ENCODE measurements around the gene BMP6. TPM values are rescaled to one million over a fixed set of nuclear protein-coding genes. Genes with fewer than 3 reads are reported as not detected.

The BMP6 gene
- total and polyA plus RNA-seq, 2 of the 4 experiments (the other 2 are of a cell fraction), result 0.18 to 0.19 TPM

DNA sequence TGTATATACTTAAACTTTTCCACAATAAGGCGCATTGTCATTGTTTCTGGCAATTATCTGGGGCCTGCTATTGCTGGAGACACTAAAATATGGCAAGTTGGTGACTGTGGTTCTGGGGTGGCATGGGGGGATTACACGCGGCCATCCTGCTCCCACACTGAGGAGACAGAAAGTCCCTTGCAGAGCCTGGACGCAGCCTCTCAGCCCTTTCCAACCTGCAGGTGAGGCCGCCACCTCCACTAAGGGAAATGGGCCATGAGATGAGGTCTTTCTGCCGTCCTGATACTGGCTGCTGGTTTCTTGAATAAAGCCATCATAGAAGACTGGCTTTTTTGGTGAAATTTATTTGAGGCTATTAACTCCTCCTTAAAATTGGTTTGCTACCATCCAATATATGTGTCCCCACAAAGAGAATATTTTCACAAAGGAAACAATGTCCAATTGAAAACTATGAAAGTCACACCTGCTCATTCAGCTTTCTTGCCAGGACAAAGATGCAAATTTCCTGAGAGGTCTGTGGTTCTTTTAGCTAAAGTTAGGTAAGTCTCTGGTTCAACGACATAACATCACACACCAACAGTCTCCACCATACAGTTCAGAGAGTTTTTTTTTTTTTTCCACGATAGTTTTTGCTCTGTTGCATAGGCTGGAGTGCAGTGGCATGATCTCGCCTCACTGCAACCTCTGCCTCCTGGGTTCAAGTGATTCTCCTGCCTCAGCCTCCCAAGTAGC is 171.7 kb downstream of the BMP6 start:
- Histone ChIP-seq H2AK5ac (ENCODE audit: low read depth, low read length) (no peak overlapping the region), H3K4me3 (ENCODE audit: insufficient read depth, low read depth, low read length) (no peak overlapping the region), H3K79me1 (ENCODE audit: low read depth in 1 of 2, low read length in 2 of 2) (peaks cover 25 to 39% of the 10 kb centered on the region in 2 experiments; a peak in 3 of 4 replicates), H4K91ac (ENCODE audit: insufficient read depth, low read depth, low read length) (no peak overlapping the region), H2BK120ac (ENCODE audit: low read depth, low read length) (no peak overlapping the region), H3K9me3 (ENCODE audit: control insufficient read depth, insufficient read depth, low read length) (no peaks in the 10 kb centered on the region), H3K27me3 (ENCODE audit: control insufficient read depth, insufficient read depth, low read length) (no peaks in the 10 kb centered on the region), H2BK20ac (ENCODE audit: low read depth, low read length) (no peak overlapping the region), H2BK5ac (ENCODE audit: low read depth, low read length, poor library complexity, severe bottlenecking) (no peak overlapping the region), H3K27ac (ENCODE audit: insufficient read depth, low read length) (no peak overlapping the region), H3K4me2 (ENCODE audit: low read depth, low read length) (no peak overlapping the region), H3K18ac (ENCODE audit: low read depth, low read length) (no peak overlapping the region), H4K8ac (ENCODE audit: low read depth in 2 of 2, low read length in 2 of 2) (no peak overlapping the region), H3K14ac (replicated peaks; ENCODE audit: low read depth, low read length) (no peak overlapping the region), H3K36me3 (ENCODE audit: control insufficient read depth, insufficient read depth, low read length) (peaks cover 68% of the 10 kb centered on the region), H3K23ac (ENCODE audit: low read depth, low read length) (no peak overlapping the region), H3K4ac (ENCODE audit: low read depth, low read length) (no peak overlapping the region), H2AK9ac (replicated peaks; ENCODE audit: low read depth, low read length, poor library complexity) (no peak overlapping the region), H2AFZ (replicated peaks; ENCODE audit: low read length, poor library complexity) (no peak overlapping the region), H3K4me1 (ENCODE audit: control insufficient read depth, insufficient read depth, low read length) (no peaks in the 10 kb centered on the region), H2BK15ac (ENCODE audit: low read depth, low read length) (no peak overlapping the region), H3K9ac (ENCODE audit: low read depth, low read length) (no peak overlapping the region), H3K56ac (ENCODE audit: extremely low read depth, insufficient read depth, low read length) (no peak overlapping the region), H4K20me1 (ENCODE audit: insufficient read depth, low read length) (peaks cover 3% of the 10 kb centered on the region), H3K9me1 (ENCODE audit: insufficient read depth, low read length) (no peaks in the 10 kb centered on the region), H4K5ac (ENCODE audit: low read depth, low read length) (no peak overlapping the region)
- ChIA-PET CTCF (no interaction called here), POLR2A (ENCODE audit: unreplicated experiment) (no interaction called here)
- DNase-seq (no peak), ATAC-seq (ENCODE audit: low read depth) (no peak)
- no TSS peak for BruUV-seq (replicated peaks)
- dilution Hi-C loops (cut with HindIII; ENCODE audit: low sequenced_read_pairs, unreplicated experiment), result no loop called here
- intact Hi-C loops (cut with micrococcal nuclease), result no loop called here
- TF ChIP-seq BHLHE40 (IDR thresholded peaks at IDR 0.05; ENCODE audit: low read depth, low read length) (no peak), FOS (IDR thresholded peaks at IDR 0.05; ENCODE audit: low read depth, low read length) (no peak), RFX5 (IDR thresholded peaks at IDR 0.05; ENCODE audit: low read depth, low read length) (no peak), CHD1 (IDR thresholded peaks at IDR 0.05; ENCODE audit: low read depth, low read length) (no peak), CTCF (conservative IDR thresholded peaks at IDR 0.05; ENCODE audit: low read depth, low read length) (no peak), MAFK (IDR thresholded peaks at IDR 0.05; ENCODE audit: low read depth, low read length) (no peak), MXI1 (IDR thresholded peaks at IDR 0.05; ENCODE audit: borderline replicate concordance, low read depth, low read length) (no peak), ELK1 (IDR thresholded peaks at IDR 0.05; ENCODE audit: borderline replicate concordance, low read depth, low read length) (no peak), RAD21 (IDR thresholded peaks at IDR 0.05; ENCODE audit: low read length) (no peak), POLR2A (IDR thresholded peaks at IDR 0.05; ENCODE audit: low read depth, low read length) (no peak), MAZ (IDR thresholded peaks at IDR 0.05; ENCODE audit: borderline replicate concordance, low read depth, low read length) (no peak), NFE2L2 (IDR thresholded peaks at IDR 0.05; ENCODE audit: low read depth, low read length) (no peak), RCOR1 (IDR thresholded peaks at IDR 0.05; ENCODE audit: insufficient replicate concordance, low read length) (no peak), CEBPB (IDR thresholded peaks at IDR 0.05; ENCODE audit: low read depth, low read length) (no peak), USF2 (IDR thresholded peaks at IDR 0.05; ENCODE audit: low read depth, low read length) (no peak), SMC3 (IDR thresholded peaks at IDR 0.05; ENCODE audit: low read depth, low read length) (no peak)
- in situ Hi-C loops (cut with MboI; ENCODE audit: low sequenced_read_pairs), result loop anchor here (10.0 kb wide), 1 partner anchor 173 kb away; the partner anchor contains the start of gene BMP6
- whole genome bisulfite sequencing, 2 experiments (ENCODE audit: extremely low coverage in 2 of 2, insufficient read length in 1 of 2), result 100% methylated on average over 2 of the region's 9 CpGs; no CpG with 5 or more reads in 1 of the 2 experiments
